ENCODE measurements around the gene NOS3. TPM values are rescaled to one million over a fixed set of nuclear protein-coding genes. Genes with fewer than 3 reads are reported as not detected.

NOS3 gene
- total RNA-seq, 1 donor from 2014 or later, result 0.22 TPM

- Mint-ChIP-seq H3K27me3 (peaks cover 4% of the 10 kb centered on the region), H3K4me3 (no peak overlapping the region), H3K4me1 (no peaks in the 10 kb centered on the region), H3K27ac (no peak overlapping the region), H3K36me3 (ENCODE audit: low read depth) (peaks cover 15% of the 10 kb centered on the region), H3K9me3 (no peaks in the 10 kb centered on the region)
- ATAC-seq (ENCODE audit: low read depth), result no peak
- CTCF ChIA-PET, result no interaction called here
- intact Hi-C loops (cut with micrococcal nuclease), result no loop called here
- DNase-seq, result no peak
- POLR2A ChIA-PET, result no interaction called here
- TF ChIP-seq CTCF (IDR thresholded peaks at IDR 0.05), result no peak
These were observed 55.1 kb downstream of the NOS3 start for GRCh38 chr7:151045967-151046366.

GRCh38 chr7:151046603-151047573 lies 56.1 kb downstream of the NOS3 start:
- ChIA-PET CTCF (no interaction called here), POLR2A (no interaction called here)
- Mint-ChIP-seq H3K27me3 (peaks cover 4% of the 10 kb centered on the region), H3K27ac (no peak overlapping the region), H3K4me3 (no peak overlapping the region), H3K4me1 (no peaks in the 10 kb centered on the region), H3K9me3 (no peaks in the 10 kb centered on the region), H3K36me3 (ENCODE audit: low read depth) (peaks cover 15% of the 10 kb centered on the region)
- ATAC-seq (ENCODE audit: low read depth) (no peak), DNase-seq (no peak)
- intact Hi-C loops (cut with micrococcal nuclease), result no loop called here
- TF ChIP-seq CTCF (IDR thresholded peaks at IDR 0.05), result no peak

- DNase-seq (no peak), ATAC-seq (ENCODE audit: low read depth) (no peak)
- peaks cover 13% of the 10 kb centered on the region for H3K36me3 Mint-ChIP-seq (ENCODE audit: low read depth)
- TF ChIP-seq CTCF (IDR thresholded peaks at IDR 0.05), result no peak
- H3K4me3 Mint-ChIP-seq, result no peak within 1 kb of the TSS
- intact Hi-C loops (cut with micrococcal nuclease), result no loop called here
- peaks cover 8% of the 10 kb centered on the region for H3K27me3 Mint-ChIP-seq
- no peak within 1 kb of the TSS for H3K27ac Mint-ChIP-seq
- H3K4me1 Mint-ChIP-seq, result peaks cover 3% of the 10 kb centered on the region
- CTCF ChIA-PET, result no interaction called here
- POLR2A ChIA-PET, result no interaction called here
- no peaks in the 10 kb centered on the region for H3K9me3 Mint-ChIP-seq
These were observed 57.4 kb downstream of the NOS3 start, which contains the start of gene ASIC3 for GRCh38 chr7:151047976-151048815. TSS of gene ASIC3 (plus strand) at chr7:151048531. CDS start at chr7:151048886, 355 bp downstream.

GRCh38 chr7:151048911-151049463 lies 58.2 kb downstream of the NOS3 start:
- Mint-ChIP-seq H3K36me3 (ENCODE audit: low read depth) (peaks cover 14% of the 10 kb centered on the region), H3K4me3 (no peak overlapping the region), H3K27me3 (peaks cover 8% of the 10 kb centered on the region), H3K27ac (no peak overlapping the region), H3K9me3 (no peaks in the 10 kb centered on the region), H3K4me1 (peaks cover 3% of the 10 kb centered on the region)
- DNase-seq (no peak), ATAC-seq (ENCODE audit: low read depth) (no peak)
- intact Hi-C loops (cut with micrococcal nuclease), result no loop called here
- no peak for TF ChIP-seq CTCF (IDR thresholded peaks at IDR 0.05)
- ChIA-PET CTCF (no interaction called here), POLR2A (no interaction called here)
